Measurements from ENCODE around the gene BAIAP2.
"Not testable (repeated sequence)": the region's sequence is repeated elsewhere in the genome, so short reads cannot be mapped to it uniquely, and the experiment has no call there.

The BAIAP2 gene

DNA sequence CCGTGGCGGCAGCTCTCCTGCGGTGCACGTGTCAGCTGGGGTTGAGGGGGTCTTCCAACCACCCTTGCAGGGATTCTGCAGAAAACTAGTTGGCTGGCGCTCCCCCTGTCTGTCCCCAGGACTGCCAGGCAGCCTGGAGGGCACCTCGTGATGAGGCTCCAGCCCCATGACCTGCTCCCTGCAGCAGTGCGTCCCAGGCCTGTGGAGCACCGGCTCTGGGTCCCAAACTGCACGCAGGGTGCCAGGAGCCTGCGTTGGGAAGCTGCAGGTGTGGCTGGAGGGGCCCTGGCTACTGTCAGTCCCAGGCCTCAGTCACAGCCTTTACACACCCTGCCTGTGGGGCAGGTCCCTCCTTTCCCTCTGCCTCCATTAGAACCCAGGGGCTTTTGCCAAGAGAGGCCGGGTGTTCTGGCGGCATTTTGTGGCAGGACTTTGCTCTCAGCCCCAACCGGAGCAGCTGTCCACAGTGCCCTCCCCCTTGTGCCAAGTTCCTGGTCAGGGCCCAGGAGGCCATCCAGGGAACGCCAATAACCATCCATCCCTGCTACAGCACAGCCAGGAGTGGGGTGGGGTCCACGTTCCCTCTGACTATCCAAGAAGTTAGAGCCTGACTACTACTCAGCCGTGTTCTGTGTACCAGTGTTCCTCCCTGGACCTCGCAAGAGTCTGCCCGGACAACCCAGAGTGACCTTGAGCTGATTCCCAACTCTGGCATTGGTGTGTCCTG lies 34.2 kb upstream of the BAIAP2 start:
- no peak for DNase-seq

- DNase-seq: no peak
Measured at GRCh38 chr17:81002013-81002384, 33.0 kb upstream of the BAIAP2 start.

GRCh38 chr17:81002409-81003361 lies 32.3 kb upstream of the BAIAP2 start:
- no peak for DNase-seq

- no peak for DNase-seq
Measured at GRCh38 chr17:81003711-81004475, 31.1 kb upstream of the BAIAP2 start.

GRCh38 chr17:81006891-81007290 lies 28.1 kb upstream of the BAIAP2 start:
- no peak for DNase-seq

DNA sequence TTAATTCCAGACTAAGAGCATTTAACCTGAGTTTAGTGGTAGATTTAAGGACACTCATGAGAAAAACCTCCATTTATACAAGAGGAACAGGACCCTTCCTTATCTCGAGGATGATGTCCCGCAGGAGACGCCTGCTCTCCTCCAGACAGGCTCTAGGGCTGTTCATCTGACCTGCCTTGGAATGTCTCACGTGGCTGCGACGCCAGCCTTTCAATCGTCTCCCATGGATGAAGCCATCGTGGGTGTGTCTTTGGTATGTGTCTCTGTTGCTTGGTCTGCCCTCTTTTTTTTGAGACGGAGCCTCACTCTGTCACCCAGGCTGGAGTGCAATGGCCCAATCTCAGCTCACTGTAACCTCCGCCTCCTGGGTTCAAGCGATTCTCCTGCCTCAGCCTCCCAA lies 26.8 kb upstream of the BAIAP2 start:
- no peak for DNase-seq

- DNase-seq: no peak
Measured at GRCh38 chr17:81009136-81009535, 25.8 kb upstream of the BAIAP2 start.

GRCh38 chr17:81010935-81011334 lies 24.0 kb upstream of the BAIAP2 start:
- DNase-seq: no peak

DNA sequence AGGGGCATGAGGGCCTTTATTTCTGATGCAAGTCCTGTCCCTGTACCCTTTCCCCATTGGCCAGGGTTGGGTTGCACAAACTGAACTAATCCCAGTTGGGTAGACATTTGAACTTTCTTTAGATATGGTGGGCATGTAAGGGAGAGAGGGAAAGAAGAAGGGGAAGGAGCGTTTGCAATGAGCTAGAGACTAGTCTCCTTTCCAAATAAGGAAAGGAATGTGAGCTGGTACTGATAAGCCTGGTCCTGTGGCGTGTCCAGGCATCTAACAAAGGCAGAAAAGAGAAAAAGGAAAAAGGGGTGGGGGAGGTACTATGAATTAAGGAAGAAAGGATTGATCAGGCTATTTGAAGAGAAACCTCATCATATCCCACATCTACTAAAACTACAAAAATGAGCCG lies 23.0 kb upstream of the BAIAP2 start:
- no peak for DNase-seq

DNA sequence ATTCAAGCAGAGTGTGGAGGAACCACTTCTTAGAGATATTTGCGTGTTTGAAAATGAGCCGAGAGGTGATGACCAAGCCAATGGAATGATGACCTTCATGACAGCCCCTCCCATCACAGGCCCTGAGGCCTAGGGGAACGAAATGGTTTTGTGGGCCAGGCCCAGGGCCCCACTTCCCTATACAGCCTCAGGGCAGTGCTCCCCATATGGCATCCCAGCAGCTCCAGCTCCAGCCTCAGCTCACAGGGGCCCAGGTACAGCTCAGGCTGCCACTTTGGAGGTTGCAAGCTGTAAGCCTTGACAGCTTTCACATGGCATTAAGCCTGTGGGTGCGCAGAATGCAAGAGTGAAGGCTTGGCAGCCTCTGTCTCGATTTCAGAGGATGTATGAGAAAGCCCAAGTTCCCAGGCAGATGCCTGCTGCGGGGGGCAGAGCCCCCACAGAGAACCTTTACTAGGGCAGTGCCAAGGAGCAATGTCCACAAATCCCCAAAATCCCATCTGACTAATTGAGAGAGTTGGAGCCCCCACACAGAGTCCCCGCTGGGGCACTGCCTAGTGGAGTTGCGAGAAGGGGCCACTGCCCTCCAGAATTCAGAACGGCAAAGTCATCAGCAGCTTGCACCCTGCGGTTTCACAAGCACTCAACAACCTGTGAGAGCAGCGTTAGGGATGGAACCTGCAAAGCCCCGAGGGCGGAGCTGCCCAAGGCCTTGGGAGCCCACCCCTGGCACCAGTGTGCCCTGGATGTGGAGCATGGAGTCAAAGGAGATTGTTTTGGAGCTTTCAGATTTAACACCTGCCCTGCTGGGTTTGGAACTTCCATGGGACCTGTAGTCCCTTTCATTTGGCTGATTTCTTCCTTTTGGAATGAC lies 22.1 kb upstream of the BAIAP2 start:
- DNase-seq: no peak

GRCh38 chr17:81013642-81014041 lies 21.3 kb upstream of the BAIAP2 start:
- DNase-seq: no peak

DNA sequence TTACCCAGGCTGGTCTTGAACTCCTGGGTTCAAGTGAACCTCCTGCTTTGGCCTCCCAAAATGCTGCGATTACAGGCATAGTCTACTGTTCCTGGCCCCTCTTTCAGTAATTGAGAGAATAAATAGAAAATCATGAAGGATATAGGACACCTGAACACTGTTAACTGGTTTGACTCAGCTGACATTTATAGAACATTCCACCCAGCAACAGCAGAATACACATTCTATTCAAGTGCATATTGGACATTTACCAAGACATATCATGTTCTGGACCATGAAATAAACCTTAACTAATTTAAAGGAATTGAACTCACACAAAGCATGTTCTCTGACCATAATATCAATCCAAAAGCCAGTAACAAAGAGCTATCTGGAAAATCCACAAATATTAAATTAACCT lies 19.8 kb upstream of the BAIAP2 start:
- no peak for DNase-seq

GRCh38 chr17:81016575-81016974 lies 18.4 kb upstream of the BAIAP2 start:
- no peak for DNase-seq

DNA sequence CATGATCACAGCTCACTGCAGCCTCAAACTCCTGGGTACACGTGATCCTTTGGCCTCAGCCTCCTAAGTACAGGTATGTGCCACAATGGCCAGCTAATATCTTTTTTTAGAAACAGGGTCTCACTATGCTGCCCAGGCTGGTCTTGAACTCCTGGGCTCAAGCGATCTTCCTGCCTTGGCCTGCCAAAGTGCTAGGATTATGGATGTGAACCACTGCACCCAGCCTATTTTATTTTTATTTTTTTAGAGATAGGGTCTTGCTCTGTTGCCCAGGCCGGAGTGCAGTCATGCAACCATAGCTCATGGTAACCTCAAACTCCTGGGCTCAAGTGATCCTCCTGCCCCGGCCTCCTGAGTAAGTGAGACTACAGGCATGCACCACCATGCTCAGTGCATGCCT lies 17.6 kb upstream of the BAIAP2 start:
- not testable (repeated sequence) for DNase-seq

- peak; percentile 39 to 59 for DNase-seq
Measured at GRCh38 chr17:81018044-81018802, 16.7 kb upstream of the BAIAP2 start.

DNA sequence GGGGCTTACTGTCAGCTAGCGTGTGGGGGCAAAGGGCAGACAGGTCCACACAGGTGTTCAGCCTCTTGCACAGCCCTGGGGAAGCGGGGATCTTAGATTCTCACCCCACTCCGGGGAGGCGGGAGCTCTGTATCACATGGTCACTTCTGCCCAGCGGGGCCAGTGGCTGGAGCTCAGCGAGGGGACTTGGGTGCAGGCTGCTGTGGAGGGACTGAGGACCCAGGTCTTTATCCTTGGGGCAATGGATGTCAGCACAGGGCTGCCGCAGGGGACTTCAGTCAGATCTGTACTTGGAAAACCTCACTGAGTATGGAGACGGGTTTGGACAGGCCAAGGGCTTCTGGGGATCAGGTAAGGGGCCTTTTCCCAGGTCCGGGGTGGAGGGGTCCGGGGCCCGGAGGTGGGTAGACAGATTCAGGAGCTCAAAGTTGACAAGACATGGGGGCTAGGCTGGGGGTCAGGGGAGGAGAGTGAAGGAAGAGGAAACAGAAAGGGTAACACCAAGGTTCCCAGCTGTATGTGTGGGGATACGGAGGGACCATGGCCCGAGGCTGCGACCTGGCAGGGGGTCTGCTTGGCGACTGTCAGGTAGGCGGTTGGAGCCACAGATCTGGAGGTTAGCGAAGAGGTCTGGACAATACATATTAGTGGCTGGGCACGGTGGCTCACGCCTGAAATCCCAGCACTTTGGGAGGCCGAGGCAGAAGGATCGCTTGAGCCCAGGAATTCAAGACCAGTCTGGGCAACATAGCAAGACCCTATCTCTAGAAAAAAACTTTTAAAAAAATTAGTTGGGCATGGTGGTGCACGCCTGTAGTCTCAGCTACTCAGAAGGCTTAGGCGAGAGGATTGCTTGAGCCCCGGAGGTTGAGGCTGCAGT lies 15.1 kb upstream of the BAIAP2 start:
- DNase-seq: no peak

DNA sequence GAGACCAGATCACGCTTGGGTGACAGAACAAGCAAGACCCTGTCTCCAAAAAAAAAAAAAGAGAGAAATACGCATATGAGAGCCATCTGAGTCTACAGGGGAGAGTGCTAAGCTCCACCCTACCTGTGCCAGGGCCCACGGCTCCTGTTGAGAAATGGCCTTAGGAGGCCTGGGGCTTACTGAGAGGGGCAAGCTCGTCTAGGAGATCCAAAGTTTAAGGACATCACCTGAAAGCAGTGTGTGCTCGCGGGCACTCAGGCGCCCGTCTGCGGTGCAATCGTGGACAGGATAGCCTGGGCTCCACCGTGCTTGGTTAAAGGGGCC lies 14.5 kb upstream of the BAIAP2 start:
- no peak for DNase-seq

GRCh38 chr17:81020767-81021497 lies 14.0 kb upstream of the BAIAP2 start:
- no peak for DNase-seq

DNA sequence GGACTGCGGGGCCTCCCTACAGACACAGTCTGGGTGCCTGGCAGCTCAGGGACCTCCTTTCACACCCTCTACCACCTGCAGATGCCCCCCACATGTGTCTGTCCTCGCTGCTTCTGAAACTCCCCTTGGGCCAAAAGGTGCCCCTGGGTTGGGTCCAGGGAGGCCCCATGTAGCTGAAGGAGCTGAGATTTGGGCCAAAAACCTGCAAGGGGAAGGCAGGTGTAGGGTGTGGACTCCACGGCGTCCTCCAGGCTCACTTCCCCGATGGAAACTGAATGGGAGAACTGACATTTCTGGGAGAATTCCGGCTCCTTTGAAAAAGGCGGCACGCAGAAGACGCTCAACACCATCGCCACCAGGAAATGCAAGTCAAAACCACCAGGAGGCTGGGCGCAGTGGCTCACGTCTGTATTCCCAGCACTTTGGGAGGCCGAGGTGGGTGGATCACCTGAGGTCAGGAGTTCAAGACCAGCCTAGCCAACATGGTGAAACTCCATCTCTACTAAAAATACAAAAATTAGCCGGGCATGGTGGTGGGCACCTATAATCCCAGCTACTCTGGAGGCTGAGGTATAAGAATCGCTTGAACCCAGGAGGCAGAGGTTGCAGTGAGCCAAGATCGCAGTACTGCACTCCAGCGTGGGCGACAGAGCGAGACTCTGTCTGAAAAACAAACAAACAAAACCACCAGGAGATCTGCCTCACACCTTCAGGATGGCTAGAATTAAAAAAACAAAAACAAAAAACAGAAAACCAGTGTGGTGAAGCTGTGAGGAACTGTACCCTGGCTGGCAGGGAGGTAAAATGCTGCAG lies 13.2 kb upstream of the BAIAP2 start:
- no peak for DNase-seq
